HG02840 (cell line): ENCODE results near the gene FITM1.
A peak's percentile ranks its signal among the peaks of the same experiment; 100 is the strongest.

ENCODE experiments used
- ATAC-seq: cut with Tn5 transposase; IDR thresholded peaks from one replicate; pipeline ENCODE4 v1.9.1; 2021; ENCODE audit warnings: mild to moderate bottlenecking, moderate library complexity, moderate number of reproducible peaks; ENCODE audit not compliant: unreplicated experiment, low FRiP score

The FITM1 gene, protein sequence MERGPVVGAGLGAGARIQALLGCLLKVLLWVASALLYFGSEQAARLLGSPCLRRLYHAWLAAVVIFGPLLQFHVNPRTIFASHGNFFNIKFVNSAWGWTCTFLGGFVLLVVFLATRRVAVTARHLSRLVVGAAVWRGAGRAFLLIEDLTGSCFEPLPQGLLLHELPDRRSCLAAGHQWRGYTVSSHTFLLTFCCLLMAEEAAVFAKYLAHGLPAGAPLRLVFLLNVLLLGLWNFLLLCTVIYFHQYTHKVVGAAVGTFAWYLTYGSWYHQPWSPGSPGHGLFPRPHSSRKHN

DNA sequence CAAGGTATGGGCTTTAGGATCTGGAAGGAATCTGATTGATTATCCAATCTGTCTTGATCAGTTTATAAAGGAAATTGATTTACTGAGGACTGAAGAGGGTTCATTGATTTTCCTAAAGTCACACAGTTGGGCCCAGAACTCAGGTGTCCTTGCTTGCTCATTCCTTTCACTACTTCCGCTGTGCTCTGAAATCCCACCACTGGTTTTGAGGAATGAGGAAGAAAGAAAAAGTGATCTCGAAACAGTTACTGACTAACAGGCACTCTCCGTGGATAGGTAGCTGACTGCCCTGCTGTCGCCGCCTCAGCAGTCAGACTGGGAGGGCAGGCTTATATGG, at the start of gene FITM1:
Gene FITM1 (plus strand): TSS at position 280 of the 337 bp plus-strand sequence. CDS start 905 bp downstream, outside the sequence.
- ATAC-seq = no peak

DNA sequence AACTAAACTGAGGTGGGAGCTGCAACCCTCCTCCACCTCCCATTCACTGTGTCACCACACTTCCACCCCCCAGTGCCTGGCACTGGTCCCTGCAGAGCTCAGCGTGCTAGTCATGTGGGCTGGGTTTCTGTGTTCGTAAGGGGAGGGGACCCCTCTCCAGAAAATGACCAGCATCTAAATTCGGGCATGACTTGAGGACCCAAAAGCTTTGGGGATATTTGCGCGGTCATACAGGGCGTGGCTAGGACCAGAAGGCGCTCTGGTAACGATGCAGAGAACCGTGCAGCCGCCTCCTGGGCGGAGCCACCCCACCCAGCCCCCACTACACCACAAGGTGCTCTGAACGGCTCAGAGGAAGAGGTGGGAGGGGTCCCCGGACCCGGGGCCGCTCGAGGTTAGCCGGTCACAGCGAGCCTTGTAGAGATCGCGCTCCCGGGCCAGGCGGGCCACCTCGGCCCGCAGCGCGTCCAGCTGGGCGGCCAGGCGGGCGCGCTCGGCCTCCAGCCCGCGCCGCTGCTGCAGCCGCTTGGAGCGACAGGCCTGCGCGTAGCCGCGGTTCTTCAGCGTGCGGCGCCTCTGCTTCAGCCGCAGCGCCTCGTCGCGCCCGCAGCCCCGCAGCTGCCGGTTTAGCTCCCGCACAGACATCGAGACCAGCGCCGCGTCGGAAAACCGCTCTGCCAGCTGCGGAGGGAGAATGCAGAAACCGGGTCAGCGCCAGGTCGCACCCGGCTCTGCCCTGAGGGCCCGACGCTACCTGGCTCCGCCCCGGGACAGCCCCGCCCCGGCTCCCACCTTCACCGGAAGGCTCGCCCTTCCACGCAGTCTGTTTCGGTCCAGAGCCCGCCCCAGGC, 49.3 kb upstream of the FITM1 start:
- ATAC-seq = peak; percentile 86

DNA sequence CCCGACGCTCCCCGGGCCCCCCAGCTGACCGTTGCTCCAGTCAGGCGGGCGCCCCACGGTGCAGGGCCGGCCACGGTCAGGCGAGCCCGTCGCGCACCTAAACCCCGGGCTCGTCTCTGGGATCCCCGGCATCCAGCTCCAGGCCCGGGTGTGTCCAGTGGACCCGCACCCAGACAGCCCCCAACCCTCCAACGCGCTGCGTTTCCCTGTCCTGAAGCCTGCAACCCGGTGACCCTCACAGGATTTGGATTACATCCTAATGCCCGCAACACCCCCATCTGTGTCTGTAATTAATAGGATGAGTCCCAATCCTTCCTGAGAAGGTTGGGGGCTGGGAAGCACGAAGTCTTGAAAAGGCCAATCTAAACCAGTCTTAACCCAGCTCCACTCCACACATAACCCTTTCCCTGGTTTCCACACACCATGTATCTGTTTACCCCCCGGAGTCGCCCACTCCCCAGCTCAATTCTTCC, 48.7 kb upstream of the FITM1 start:
- no peak for ATAC-seq

DNA sequence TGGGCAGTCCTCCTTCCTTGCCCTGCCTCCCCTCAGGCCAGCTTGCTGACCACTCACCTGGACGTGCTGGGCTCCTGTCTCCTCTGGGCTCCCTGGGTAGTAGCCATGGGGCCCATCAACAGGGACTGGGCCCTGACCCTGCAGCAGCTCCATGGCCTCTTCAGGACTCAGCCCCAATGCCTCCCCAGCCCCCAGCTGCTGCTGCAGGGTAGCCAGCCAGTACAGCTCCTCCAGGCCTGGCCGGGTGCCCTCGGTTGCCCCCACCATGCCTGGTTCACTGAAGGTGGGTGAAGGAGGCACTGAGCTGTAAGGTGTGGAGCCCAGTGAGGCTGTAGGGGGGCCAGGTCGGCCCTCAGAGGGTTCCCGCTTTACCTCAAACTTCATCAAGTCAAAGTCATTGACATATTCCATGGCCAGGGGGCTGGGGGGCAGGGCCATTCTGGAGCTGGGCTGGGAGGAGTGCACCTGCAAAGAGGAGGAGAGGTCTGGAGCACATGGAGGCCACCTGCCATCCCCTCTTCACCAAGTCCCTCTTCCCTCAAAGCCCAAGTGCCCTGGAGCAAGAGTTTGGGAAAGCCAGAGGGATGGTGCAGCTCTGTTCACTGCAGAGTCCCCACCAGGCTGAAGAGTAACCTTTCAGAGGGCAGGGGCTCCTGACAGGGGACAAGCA, 47.9 kb upstream of the FITM1 start:
- ATAC-seq = no peak

DNA sequence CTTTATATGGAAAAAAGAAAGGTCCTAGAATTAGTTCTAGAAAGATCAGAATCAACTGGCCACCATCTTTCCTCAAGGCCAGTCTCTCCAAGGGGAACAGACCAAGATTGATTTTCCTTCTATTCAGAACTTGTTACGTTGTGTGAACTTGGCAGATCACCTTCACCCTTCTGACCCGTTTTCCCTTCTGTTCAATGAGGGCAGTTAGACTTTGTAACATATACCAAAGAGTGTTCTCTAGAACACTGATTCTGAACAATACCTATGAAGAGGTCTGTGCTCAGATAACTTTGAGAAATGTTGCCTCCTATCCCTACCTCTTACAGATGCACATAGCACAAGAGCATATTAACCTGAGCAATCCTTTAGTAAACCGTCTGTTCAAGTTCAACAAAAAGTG, 47.0 kb upstream of the FITM1 start:
- ATAC-seq = no peak

DNA sequence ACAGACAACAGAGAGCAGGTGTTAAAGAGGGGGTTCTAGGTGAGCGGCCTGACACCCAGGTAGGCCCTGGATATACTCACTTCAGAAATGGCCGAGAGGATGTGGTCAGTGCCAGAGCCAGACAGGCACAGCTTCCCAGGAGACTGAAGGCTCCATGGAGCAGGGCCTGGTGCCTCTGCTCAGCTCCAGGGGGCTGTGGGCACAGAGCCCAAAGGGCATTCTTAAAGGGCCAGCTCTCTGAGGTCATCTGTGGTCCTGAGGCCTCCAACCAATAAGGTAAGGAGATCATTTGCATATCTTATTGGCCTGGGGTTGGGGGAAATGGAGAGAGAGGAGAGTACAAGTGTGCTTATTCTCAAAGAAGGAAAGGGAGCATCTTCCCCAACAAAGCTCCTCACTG, 46.0 kb upstream of the FITM1 start:
- ATAC-seq = no peak

DNA sequence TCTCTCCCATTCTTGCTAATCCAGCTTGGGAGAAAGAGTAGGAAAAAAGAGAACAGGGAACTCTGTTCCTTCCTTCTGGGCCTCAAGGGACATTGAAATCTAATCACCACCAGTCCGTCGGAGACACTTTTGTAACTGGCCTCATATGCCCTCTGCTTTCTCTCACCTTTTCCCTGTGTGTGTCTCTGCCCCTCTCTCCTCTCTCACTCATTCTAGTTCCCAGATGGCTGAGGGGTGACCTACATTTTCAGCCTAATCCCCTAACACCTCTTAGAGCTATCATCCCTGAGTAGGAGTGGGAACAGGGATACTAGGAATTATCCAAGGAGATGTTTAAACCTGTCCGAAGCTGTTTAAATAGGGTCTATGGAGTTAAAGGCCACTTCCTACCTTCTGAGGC, 45.2 kb upstream of the FITM1 start:
- ATAC-seq = no peak

DNA sequence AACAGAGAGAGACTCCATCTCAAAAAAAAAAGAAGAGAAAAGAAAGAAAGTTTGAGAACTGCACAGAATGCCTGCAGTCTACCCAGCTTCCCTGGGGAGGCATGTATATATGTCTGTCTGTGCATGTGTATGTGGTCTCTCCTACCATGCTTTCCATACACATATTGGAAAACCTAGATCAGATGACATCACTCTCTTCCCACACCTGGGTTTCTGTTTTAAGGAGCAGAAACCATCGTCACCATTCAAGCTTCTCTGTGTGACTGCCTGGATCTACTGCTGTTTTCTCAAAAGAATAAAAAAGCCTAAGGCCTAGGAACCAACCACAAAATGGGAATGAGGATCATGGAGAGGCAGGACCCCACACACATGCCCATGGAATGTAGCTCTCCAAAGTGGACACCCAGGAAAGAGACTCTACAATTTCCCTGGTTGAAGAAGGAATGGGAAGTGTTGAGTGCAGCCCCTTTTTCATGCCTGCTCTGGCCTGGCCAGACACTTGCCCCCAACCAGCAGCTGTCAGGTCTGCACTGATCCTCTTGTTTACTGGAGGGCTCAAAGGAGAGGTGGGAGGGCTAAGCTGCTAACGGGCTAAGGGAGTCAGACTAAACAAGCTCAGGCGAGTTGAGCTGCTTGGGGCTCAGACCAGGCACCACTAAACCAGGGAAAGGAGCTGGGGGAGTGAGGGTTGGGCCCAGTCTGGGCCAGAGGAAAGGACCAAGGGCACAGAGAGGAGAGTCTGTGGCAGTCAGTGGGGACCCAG, 44.1 kb upstream of the FITM1 start:
- no peak for ATAC-seq

DNA sequence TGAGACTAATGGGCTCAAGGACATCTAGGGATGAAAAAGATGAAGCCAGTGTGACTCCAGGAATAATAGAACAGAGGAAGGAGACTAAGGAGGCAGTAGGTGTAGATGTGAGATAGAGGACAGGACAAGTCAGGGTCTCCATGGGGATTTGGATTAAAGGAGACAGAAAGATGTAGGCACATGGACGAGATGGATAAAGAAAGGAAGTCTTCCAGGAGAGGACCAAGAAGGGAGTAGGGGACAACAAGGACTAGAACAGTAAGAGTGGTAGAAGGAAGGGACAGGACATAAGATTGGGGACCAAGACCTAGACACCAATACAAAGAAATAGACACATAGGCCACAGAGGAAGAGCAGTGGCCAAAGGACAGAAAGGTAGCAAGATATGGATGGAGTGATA, 43.5 kb upstream of the FITM1 start:
- ATAC-seq = no peak

DNA sequence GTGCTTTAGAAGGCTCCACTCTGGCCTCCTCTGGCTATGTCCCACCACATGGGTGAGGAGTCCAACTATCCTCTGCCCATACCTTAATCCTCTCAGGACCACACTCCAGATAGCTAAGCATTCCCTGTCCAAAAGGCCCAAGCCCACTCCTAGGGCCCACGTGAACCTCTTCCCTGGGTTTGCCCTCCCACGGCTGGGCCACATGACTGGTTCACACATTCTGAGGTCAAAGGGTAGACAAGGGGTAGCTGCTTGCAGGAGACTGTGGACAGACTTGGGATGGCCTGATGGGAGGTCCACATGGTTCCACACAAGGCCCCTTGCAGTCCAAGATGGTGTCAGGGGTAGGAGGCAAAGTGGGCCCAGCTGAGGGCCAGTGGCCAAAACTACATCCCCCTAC, 42.4 kb upstream of the FITM1 start:
- ATAC-seq = no peak

DNA sequence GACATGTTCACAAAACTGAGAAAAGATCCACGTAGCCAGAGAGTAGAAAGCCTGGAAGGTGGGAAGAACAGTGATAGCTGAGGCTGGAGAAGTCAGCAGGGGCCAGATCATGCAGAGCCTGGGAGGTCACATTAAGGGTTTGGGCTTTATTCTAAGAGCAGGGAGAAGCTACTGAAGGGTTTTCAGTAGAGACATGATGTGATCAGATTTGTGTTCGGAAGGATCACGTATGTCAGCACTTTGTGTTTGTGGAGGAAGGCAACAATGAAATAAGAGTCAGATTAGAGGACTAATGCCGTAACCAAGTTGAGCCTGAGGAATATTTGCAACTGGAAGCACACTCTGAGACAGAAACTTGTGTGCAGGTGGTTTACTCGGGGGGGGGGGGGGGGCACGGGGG, 40.6 kb upstream of the FITM1 start:
- ATAC-seq = no peak

DNA sequence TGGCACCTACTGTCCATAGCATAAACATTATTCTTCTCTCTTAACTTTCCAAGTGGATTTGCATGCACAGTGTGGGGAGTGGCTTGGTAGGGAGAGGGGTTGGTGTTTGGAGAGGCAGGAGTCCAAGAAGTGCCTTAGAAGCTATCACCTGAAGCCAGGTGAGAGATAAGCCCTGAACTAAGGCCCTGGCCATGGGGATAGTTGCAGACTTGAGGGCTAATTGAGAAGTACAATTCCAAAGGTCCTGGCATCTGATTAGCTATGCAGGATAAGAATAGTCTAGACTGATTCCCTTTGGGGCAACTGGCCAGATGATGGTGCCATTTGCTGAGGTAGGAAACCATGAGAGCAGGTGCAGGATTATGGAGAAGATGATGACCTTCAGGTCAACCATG, 38.4 kb upstream of the FITM1 start:
- no peak for ATAC-seq

DNA sequence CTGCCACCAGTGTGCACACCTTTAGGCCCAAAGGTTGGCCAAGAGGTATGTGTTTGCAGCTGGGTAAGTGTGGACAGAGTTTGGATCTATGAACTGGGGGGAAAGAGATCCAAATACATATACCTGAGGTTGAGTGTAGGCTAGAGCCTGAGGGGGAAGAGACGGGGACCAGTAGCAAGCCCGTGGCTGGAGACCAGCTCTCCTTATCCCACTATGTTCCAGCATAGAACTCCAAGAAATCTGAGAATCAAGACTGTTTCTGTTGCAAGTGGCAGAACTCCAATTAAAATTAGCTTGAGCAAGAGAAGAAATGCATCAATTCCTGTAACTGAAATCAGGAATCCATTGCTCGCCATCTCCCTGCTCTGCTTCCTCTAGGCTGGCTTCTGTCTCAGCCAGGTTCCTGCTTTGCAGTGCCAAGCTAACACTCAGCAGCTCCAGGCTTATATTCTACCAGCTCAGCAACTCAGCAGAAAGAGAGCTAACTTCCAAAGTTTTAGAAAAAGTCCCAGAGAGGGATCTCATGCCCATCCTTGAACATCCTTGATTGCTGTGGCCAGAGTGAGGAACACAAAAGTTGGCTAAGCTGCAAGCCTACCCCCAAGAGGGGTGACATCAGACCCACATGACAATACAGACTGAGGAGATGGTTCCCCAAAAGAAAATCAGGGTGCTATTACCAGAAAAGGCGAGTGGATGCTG, 37.8 kb upstream of the FITM1 start:
- no peak for ATAC-seq

DNA sequence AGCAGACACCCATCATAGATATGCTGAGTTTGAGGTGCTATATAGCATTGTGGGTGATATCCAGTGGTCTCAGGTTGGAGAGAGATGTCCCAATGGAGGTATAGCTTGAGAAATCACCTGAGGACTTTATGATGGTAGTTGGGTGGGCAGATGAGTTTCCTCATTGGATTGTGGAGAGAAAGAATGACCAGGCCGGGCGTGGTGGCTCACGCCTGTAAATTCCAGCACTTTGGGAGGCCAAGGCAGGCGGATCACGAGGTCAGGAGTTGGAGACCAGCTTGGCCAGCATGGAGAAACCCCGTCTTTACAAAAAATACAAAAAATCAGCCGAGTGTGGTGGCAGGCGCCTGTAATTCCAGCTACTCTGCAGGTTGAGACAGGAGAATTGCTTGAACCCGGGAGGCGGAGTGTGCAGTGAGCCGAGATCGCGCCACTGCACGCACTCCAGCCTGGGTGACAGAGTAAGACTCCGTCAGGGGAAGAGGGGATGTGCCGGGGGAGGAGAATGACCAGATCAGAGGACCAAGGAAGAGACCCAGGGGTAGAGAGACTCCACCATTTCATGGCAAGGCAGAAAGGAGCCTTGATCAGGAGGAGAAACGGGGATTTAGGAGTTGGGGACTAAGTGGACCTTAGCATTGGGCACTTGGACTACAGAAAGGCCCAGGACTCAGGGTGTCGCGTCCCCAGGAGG, 37.1 kb upstream of the FITM1 start:
- ATAC-seq = no peak

DNA sequence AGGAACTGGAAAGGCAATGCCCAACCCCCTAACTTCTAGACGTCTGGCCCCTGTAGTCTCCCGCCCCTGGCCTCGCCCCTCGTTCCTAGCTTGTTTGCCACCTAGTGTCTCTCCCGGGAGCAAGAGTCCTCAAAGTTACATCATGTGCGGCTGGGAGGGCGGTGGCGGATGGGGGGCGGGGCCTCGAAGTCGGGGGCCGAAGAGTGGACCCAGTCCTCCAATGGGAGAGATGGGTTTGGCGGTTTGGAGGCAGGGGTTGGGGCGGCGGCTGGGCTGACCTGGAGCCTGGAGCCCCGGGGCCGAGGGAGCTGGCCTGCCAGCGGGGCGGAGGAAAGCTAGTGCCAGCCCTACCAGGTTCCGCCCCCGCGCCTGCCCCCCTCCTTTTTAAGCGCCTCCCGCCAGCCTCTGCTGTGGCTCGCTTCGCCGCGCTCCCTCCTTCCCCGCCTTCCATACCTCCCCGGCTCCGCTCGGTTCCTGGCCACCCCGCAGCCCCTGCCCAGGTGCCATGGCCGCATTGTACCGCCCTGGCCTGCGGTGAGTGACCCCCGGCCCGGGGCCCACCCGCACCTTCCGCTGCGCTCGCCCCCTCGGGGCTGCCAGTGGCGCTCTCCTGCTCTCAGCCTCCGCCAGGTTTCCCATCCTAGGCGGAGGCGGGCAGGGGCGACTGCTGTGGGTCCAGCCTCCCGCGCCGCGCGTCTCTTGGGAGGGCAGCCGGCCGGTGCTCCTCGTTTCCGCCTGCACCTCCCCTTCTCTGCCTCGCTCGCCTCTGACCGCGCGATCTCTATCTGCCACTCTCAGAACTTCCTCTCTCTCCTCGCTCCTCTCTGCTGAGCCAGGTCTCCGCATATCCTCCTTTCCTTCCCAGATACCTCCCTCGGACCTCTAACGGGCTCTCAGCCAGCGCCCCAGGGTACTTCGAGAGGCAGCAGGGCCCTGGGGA, 36.3 kb upstream of the FITM1 start, which contains the start of gene PCK2:
Gene PCK2 (plus strand): TSS at position 411 of the 940 bp plus-strand sequence. CDS start 95 bp downstream, at position 506.
- peak; percentile 34 for ATAC-seq

DNA sequence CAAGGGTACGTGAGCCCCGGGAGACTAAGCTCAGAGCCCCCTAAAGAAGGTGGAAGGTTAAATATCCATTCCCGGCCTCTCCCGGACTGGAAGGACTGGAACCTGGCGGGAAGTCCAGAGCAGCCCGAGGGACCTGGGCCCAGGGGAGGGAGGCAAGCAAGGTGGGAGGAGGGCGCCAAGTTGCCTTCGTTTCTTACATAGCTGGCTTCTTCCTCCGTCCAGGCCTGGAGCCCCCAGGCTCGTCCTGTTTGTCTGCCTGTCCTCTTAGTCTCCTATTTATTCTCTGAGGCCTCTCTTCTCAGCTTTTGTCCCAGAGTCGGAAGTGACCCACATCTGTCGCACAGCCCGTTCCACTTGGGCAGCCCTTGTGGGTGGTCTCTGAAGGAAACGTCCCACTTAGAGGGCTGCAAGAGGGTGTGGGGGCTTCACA, 35.6 kb upstream of the FITM1 start:
- ATAC-seq = peak; percentile 3

DNA sequence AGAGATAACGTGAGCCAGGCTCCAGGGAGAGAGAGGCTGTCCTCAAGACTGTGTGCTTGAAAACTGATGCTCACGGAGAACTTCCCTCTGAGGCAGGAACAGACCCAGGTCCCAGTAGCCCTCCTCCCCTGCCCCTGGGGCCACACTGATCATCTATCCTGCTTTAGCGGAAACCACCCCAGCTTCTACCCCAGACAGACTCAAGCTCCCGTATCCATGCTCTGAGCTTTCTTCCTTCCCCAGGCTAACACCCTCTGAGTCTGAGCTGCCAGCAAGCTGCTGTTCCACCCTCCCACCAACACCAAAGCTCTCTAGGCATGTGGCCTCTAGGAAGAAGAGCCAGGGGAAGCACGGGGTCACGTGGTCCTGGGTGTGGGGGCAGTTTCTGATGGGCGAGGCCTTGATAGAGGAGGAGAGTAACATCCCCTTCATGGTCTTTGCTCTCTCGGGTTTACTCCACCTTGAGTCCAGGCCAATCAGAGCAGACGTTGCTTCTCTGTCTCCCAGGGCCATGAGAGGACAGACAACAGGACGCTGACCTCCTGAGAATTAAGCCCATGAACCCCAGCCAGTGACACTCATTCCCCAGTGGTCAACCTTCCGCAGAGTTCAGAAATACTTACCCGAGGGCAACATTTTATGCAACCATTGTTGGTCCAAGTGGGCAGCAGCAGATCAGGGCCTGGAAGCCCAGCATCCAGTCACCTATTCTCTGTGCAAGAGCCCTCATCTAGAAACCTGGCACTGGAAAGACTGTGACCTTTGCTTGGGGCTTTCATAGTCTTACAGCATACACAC, 35.0 kb upstream of the FITM1 start:
- ATAC-seq = peak; percentile 43
